HepG2 (cell line): ENCODE results near the gene SEMA3B. TPM values are rescaled to one million over a fixed set of nuclear protein-coding genes. Genes with fewer than 3 reads are reported as not detected.

ENCODE experiments used
- AGO2 ChIP-seq: fragments of 200-400 bp; formaldehyde crosslinking; optimal IDR thresholded peaks from 2 replicates; pipeline ENCODE3; 2017; ENCODE audit warnings: mild to moderate bottlenecking, low read depth, low read length, moderate library complexity
- AKAP8 ChIP-seq: sonication (generic); formaldehyde crosslinking; IDR thresholded peaks from 2 replicates; pipeline ENCODE4 v1.5.1; 2020; ENCODE audit warnings: mild to moderate bottlenecking, missing genetic modification reagents
- ARID2 ChIP-seq: sonication (generic); formaldehyde crosslinking; IDR thresholded peaks from 2 replicates; pipeline ENCODE4 v1.8.1; 2022; ENCODE audit warnings: mild to moderate bottlenecking, missing genetic modification reagents, borderline replicate concordance
- BCL3 ChIP-seq: sonication (generic); formaldehyde crosslinking; IDR thresholded peaks from 2 replicates; pipeline ENCODE4 v1.5.1; 2020; ENCODE audit warnings: mild to moderate bottlenecking, missing genetic modification reagents, moderate library complexity
- DMAP1 ChIP-seq: IDR thresholded peaks from 2 replicates; pipeline ENCODE4 v1.6.1; 2016
- FUBP1 ChIP-seq: sonication (generic); formaldehyde crosslinking; IDR thresholded peaks from 2 replicates; pipeline ENCODE4 v1.5.1; 2020; ENCODE audit warnings: missing genetic modification reagents, mild to moderate bottlenecking, borderline replicate concordance
- GPBP1L1 ChIP-seq: sonication (generic); formaldehyde crosslinking; IDR thresholded peaks from 2 replicates; pipeline ENCODE4 v1.5.0; 2020; ENCODE audit warnings: mild to moderate bottlenecking, missing genetic modification reagents
- HNF4A ChIP-seq: sonication (generic); formaldehyde crosslinking; IDR thresholded peaks from 2 replicates; pipeline ENCODE4 v1.4.0; 2020; ENCODE audit warnings: missing genetic modification reagents
- KAT8 ChIP-seq: IDR thresholded peaks from 2 replicates; pipeline ENCODE4 v1.6.1; 2016; ENCODE audit warnings: missing genetic modification reagents, missing compliant biosample characterization
- KDM6A ChIP-seq: IDR thresholded peaks from 2 replicates; pipeline ENCODE4 v1.6.1; 2016; ENCODE audit warnings: low read depth
- LCORL ChIP-seq, 2 experiments: fragments of 450-650 bp in 1 of 2; sonication (generic) in 1 of 2; formaldehyde crosslinking in 1 of 2; IDR thresholded peaks; 2 replicates each; pipeline versions ENCODE4 v1.5.0 to v1.6.1; 2017 to 2020; ENCODE audit warnings: antibody characterized with exemption in 1 of 2, missing genetic modification reagents in 1 of 2
- NFATC3 ChIP-seq: sonication (generic); formaldehyde crosslinking; IDR thresholded peaks from 2 replicates; pipeline ENCODE4 v1.5.1; 2020; ENCODE audit warnings: mild to moderate bottlenecking, missing genetic modification reagents
- RARA ChIP-seq: IDR thresholded peaks from 2 replicates; pipeline ENCODE4 v1.6.1; 2016; ENCODE audit warnings: missing genetic modification reagents, missing compliant biosample characterization
- RELA ChIP-seq: sonication (generic); formaldehyde crosslinking; IDR thresholded peaks from 2 replicates; pipeline ENCODE4 v1.4.0; 2020; ENCODE audit warnings: missing genetic modification reagents
- RFX5 ChIP-seq: IDR thresholded peaks from 2 replicates; pipeline ENCODE4 v1.6.1; 2011; ENCODE audit warnings: low read depth, low read length, improper control_type of control experiment
- TBX3 ChIP-seq: fragments of 450-650 bp; IDR thresholded peaks from 2 replicates; pipeline ENCODE4 v1.6.1; 2017; ENCODE audit warnings: antibody characterized with exemption, mild to moderate bottlenecking, inconsistent platforms, borderline replicate concordance
- ZMAT5 ChIP-seq: sonication (generic); formaldehyde crosslinking; IDR thresholded peaks from 2 replicates; pipeline ENCODE4 v1.5.0; 2020; ENCODE audit warnings: mild to moderate bottlenecking, low read depth, missing genetic modification reagents, borderline replicate concordance
- ZNF124 ChIP-seq: sonication (generic); formaldehyde crosslinking; IDR thresholded peaks from 2 replicates; pipeline ENCODE4 v1.4.0; 2020; ENCODE audit warnings: missing genetic modification reagents
- ZNF20 ChIP-seq: sonication (generic); formaldehyde crosslinking; IDR thresholded peaks from 2 replicates; pipeline ENCODE4 v1.4.0; 2020; ENCODE audit warnings: mild to moderate bottlenecking, moderate library complexity, missing genetic modification reagents
- ZNF337 ChIP-seq: sonication (generic); formaldehyde crosslinking; IDR thresholded peaks from 2 replicates; pipeline ENCODE4 v1.5.1; 2020; ENCODE audit warnings: missing genetic modification reagents, low read depth, mild to moderate bottlenecking, borderline replicate concordance
- ZNF468 ChIP-seq: sonication (generic); formaldehyde crosslinking; IDR thresholded peaks from 2 replicates; pipeline ENCODE4 v1.8.0; 2022; ENCODE audit warnings: mild to moderate bottlenecking, moderate library complexity, missing genetic modification reagents
- ZNF589 ChIP-seq: sonication (generic); formaldehyde crosslinking; conservative IDR thresholded peaks from 2 replicates; pipeline ENCODE4 v1.8.0; 2022; ENCODE audit warnings: mild to moderate bottlenecking, moderate library complexity, missing genetic modification reagents
- ZNF740 ChIP-seq: sonication (generic); formaldehyde crosslinking; IDR thresholded peaks from 2 replicates; pipeline ENCODE4 v1.4.0; 2020; ENCODE audit warnings: missing genetic modification reagents
- ZNF747 ChIP-seq: sonication (generic); formaldehyde crosslinking; IDR thresholded peaks from 2 replicates; pipeline ENCODE4 v1.8.1; 2023; ENCODE audit warnings: missing genetic modification reagents, mild to moderate bottlenecking, borderline replicate concordance
- ZNF891 ChIP-seq: sonication (generic); formaldehyde crosslinking; IDR thresholded peaks from 2 replicates; pipeline ENCODE4 v1.5.0; 2020; ENCODE audit warnings: mild to moderate bottlenecking, missing genetic modification reagents
- polyA plus RNA-seq, 8 experiments: library from polyadenylated mRNA; depleted of rRNA in 3 of 8; stranded (reverse) in 7 of 8; unstranded in 1 of 8; fragments of >200 nt; fragmentation: Illumina TruSeq in 4 of 8; extraction: Trizol in 4 of 8; gene quantifications; 2 replicates each; pipeline versions ENCODE4 v1.2.1 to v1.2.3, GENCODE V29; 2011 to 2016; ENCODE audit warnings: low read depth in 4 of 8, missing spikeins in 1 of 8, mixed read lengths in 1 of 8; ENCODE audit not compliant: insufficient read depth in 1 of 8
- total RNA-seq, 5 experiments: library from RNA; depleted of rRNA; stranded (reverse); fragments of >200 nt; fragmentation: Illumina TruSeq; extraction: Trizol; gene quantifications; 2 replicates each; pipeline ENCODE4 v1.2.3, GENCODE V29; 2016; ENCODE audit warnings: low read depth in 1 of 5

SEMA3B gene
- total and polyA plus RNA-seq, 2 of the 13 experiments (the other 11 are each of a cell fraction or from before 2014, with no cell fraction given): 93.2 to 158 TPM

- TF ChIP-seq ZNF740 (CRISPR knock-in tag): no peak
- TF ChIP-seq AKAP8 (CRISPR knock-in tag): peak; percentile 96
- no peak; the same call in 1 of the 2 replicates for TF ChIP-seq ZNF468 (CRISPR knock-in tag)
- peak; percentile 94; the same call in 1 of the 2 replicates for TF ChIP-seq BCL3 (CRISPR knock-in tag)
- TF ChIP-seq TBX3: peak; percentile 33; the same call in 1 of the 2 replicates
- peak; percentile 32; the same call in 1 of the 2 replicates for TF ChIP-seq KAT8 (CRISPR knock-in tag)
- peak; percentile 6; the same call in 1 of the 2 replicates for TF ChIP-seq ZNF589 (CRISPR knock-in tag)
- TF ChIP-seq AGO2: peak; percentile 99
- TF ChIP-seq KDM6A: 0 out of 2 replicates have a peak, but pooled peaks have one; percentile 18
- TF ChIP-seq HNF4A (CRISPR knock-in tag): no peak
- no peak for TF ChIP-seq ZNF124 (CRISPR knock-in tag)
- peak; percentile 25; the same call in 1 of the 2 replicates for TF ChIP-seq RELA (CRISPR knock-in tag)
- TF ChIP-seq FUBP1: no peak
- TF ChIP-seq ZNF20 (CRISPR knock-in tag): no peak
- peak; percentile 14; the same call in 1 of the 2 replicates for TF ChIP-seq RARA
- no peak for TF ChIP-seq ZMAT5
- TF ChIP-seq ZNF747: peak; percentile 63; the same call in 1 of the 2 replicates
- no peak for TF ChIP-seq LCORL (IDR thresholded peaks at IDR 0.05)
- TF ChIP-seq LCORL (CRISPR knock-in tag; IDR thresholded peaks at IDR 0.05): no peak
- no peak for TF ChIP-seq ARID2 (CRISPR knock-in tag)
- TF ChIP-seq GPBP1L1: no peak
- peak; percentile 79; the same call in 1 of the 2 replicates for TF ChIP-seq DMAP1 (CRISPR knock-in tag)
- no peak for TF ChIP-seq ZNF337 (CRISPR knock-in tag)
- peak; percentile 8; the same call in 1 of the 2 replicates for TF ChIP-seq RFX5
- peak; percentile 66; the same call in 1 of the 2 replicates for TF ChIP-seq ZNF891
- no peak for TF ChIP-seq NFATC3 (CRISPR knock-in tag)
These were observed 30.1 kb downstream of the SEMA3B start, which contains the start of the genes HYAL3 and NAA80 (continued) for GRCh38 chr3:50298836-50299637.
